HG02840 (cell line): ENCODE measurements around the gene CCNH.

ENCODE experiments used
- ATAC-seq: cut with Tn5 transposase; IDR thresholded peaks from one replicate; pipeline ENCODE4 v1.9.1; 2021; ENCODE audit warnings: mild to moderate bottlenecking, moderate library complexity, moderate number of reproducible peaks; ENCODE audit not compliant: unreplicated experiment, low FRiP score

The CCNH gene

DNA sequence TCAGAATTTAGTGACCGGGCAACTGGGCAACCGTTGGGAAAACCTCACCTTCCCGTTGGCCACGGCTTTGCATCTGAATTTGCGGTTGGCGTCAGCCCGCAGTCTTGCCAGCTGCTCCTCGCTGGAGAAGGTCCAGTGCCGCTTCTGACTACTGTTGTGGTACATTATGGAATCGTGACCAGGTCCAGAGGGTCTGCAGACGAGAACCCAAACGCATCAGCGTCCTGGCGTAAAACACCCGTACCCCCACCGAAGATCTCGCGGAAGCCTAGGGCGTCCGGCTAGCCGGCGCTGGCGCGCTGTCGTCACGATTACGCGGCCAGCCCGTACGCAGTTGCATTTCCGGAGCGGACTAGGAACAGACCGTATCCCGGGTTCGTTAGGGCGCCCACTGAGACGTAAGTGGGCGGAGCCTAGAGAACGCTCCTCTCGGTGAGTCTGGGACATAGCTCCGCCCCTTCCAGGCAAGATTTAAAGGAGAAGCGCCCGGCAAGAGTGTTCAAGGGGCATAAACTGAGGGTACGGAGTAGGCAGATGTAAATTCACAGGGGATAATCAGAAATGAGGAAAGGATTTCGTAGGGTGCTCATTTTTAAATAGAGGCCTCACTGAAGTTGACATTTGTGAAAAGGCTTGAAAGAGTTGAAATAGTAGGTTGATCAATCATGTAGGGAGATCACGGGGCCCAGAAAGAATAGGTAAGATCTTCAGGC is at the start of gene CCNH:
Gene CCNH (minus strand): TSS at position 301 of the 713 bp plus-strand sequence. CDS start 136 bp downstream, at position 165.
- peak; percentile 99 for ATAC-seq

GRCh38 chr5:87457706-87458105 is 45.0 kb upstream of the CCNH start:
- ATAC-seq = no peak

DNA sequence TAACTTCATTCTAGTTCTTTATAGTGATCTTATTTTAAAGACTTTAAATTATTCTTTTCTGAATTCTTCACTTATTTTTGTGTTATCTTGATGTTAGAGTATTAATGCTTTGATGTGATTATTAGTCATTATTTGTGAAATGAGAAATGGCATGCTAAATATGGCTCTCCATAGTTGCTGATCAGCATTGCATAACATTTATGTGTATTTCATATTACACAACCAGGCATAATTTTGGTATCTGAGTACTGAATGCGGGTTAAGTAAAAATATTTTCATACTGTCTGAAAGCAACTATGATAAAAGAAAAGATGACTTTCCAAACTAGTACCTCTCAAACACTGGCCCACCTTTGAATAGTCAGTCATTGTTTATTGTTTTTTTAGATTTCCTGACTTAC is 41.1 kb upstream of the CCNH start:
- ATAC-seq = no peak

DNA sequence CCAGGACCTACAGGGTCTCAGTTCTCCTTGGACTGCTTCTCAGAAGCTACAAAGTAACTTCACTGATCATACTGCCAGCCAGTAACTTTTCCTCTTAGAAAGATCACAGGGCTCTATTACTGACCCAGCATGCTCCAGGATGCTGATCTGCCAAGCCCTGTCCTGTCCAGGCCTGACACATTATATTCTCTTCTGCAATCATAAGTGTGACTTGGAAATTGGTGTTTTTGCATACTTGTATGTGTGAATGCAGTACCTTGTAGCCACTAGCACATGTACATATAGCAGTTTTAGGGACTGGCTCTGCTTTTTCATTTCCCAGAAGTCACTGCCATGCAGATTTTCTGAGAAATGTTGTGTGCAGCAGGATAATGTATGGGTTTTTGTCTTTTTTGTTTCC is 40.1 kb upstream of the CCNH start:
- no peak for ATAC-seq

GRCh38 chr5:87442419-87442818 is 29.7 kb upstream of the CCNH start:
- ATAC-seq = no peak

- no peak for ATAC-seq
These were observed 25.5 kb upstream of the CCNH start for GRCh38 chr5:87438231-87438630.

GRCh38 chr5:87437724-87438123 is 25.0 kb upstream of the CCNH start:
- no peak for ATAC-seq

DNA sequence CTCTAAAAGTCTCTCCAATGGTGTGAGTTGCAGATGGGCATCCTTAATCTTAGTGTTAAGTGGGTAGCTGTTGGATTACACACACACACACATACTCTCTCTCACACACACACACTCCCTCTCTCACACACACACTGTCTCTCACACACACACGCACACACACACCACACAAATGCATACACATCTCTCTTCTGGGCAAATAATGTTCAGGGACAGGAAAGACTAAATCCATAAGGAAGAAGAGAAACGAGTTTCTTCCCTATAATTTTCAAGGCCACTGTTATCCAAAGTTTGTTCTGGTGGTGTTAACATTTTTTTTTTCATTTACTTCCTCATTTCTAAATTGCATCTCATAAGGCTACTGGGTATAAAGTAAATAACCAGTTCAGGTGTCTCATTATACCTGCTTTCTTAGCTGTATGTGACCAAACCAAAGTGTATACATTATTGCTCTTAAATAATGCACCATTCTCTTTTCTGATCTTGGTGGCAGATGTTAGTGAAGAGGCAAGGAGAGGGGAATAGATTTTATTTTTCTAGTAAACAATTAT is 22.5 kb upstream of the CCNH start:
- no peak for ATAC-seq

GRCh38 chr5:87434461-87434860 is 21.7 kb upstream of the CCNH start:
- ATAC-seq = no peak

GRCh38 chr5:87433945-87434344 is 21.2 kb upstream of the CCNH start:
- no peak for ATAC-seq

GRCh38 chr5:87432460-87432859 is 19.7 kb upstream of the CCNH start:
- ATAC-seq = no peak

DNA sequence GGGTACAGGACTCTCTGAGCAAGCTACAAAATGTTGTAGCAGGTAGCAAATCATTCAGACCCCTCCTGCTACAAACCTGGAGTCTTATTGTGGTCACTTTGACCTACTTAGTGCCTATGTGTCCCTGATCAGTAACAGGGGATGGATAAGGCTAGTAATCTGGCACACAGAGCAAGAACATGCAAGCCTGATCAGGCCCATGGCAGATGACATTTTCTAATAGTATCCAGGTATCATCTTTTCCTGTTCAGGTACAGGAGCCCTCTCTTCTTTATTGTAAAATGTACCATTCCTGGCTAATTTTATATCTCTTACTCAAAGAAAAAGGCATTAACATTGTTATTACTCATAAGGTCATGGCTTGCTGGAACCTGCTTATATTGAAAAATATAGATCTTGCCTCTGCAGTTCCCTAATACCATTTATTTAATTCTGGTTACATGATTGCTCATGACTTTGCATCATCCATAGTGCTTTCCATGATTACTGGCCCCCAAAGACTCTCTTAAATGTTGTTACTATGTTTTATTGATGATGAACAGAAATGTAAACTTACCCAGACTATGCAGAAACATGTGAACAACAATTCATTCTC is 18.2 kb upstream of the CCNH start:
- no peak for ATAC-seq

- ATAC-seq = no peak
These were observed 11.0 kb upstream of the CCNH start for GRCh38 chr5:87423755-87424154.

DNA sequence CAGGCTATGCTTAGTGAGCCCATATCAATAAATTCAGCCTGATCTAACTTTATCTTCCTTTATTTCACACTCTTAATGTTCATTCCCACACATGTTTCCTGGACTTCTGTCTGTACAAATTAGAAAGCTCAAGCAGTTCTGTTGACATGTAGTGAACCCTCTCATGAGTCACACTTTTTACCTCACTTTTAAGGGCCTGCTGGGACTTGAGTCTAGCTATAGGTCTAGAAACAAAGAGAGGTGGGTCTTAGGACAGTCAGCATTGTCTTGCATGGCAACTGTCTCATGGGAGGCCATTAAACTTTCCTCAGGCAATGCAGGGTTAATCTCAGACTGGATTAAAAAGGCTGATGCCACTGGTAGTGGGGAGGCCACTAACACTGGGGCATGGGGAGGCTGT is 8.6 kb upstream of the CCNH start:
- no peak for ATAC-seq

DNA sequence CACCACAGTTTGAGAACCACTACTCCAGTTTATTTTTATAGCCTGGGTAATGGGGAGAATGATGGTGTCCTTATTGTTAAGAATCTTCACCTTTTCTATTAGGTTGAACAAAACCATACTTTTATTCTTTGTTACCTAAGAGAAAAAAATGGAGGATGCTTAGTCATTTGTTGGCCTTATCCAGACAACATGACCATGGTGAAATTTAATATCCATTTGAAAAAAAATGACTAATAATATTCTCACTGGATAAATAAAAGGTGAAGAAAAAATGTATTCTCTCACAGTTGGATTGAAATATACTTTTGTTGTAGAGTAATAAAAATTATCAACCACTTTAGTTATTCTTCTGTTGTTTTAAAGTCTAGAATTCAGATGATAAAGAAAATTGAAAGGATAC is 5.8 kb upstream of the CCNH start:
- ATAC-seq = no peak

GRCh38 chr5:87413343-87413645 is 564 bp upstream of the CCNH start:
- no peak for ATAC-seq

DNA sequence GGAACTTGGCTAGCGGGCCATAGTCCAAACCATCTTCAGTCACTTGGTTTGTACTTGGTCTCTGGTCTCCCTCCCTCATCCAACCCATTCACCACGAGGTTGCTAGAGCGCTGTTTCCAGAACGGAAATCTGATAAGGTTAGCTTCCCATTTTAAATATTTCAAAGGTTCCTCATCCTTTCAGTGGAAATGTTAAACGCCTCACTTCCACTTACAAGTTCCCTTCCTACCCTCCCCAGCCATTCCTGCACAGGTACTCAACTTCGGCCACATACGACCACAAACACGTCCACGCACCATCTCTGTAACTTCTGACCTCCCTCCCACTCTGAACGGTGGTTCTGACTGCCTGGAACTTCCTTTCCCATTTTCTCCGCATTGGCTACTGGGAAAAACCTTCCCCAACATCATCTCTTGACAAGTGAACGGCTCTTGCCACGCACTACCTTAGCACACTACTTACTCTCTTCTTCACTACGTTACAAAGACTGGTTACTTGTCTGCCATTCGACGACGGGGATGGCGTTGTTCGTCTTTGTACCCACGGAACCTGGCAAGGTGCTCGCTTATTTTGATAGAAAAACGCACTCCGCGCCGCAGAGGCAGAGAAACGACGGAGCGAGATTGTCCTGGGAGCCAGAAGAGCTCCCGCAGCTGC is 629 bp downstream of the CCNH start:
- peak; percentile 16 for ATAC-seq

DNA sequence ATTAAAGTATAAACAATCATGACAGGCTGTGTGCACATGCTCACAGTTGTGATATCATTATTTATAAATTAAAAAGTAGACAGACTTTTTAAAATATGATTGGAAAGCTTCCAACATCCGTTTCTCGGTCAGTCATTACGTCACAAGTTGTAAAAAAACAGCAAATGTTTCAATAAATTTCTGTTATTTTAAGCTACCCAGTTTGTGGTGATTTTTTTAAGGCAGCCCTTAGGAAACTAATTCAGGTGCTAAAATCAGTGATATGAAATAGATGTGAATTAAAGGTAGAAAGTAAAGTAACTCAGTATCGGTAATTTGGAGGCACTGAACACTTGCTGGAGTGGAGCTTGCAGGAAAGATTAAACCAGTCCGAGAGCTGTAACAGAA is 1.2 kb downstream of the CCNH start:
- no peak for ATAC-seq

DNA sequence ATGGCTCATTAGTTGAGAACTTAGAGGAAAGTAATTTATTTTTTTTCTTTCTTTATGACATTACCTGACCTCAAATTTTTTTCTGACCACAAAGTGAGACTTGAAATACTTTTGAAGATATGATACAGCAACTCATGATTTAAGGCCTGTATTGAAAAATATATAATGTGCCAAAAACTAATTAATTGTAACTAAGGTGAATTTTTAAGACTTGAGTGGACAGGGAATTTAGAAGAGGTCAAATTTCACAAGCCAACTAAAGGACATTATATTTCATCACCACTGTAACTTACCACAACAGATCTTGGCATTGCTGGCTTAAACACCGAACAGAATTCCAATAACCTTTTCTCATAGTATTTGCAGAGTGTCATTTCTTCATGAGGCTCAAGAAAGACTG is 1.8 kb downstream of the CCNH start:
- no peak for ATAC-seq

GRCh38 chr5:87408204-87408603 is 4.5 kb downstream of the CCNH start:
- ATAC-seq = no peak

DNA sequence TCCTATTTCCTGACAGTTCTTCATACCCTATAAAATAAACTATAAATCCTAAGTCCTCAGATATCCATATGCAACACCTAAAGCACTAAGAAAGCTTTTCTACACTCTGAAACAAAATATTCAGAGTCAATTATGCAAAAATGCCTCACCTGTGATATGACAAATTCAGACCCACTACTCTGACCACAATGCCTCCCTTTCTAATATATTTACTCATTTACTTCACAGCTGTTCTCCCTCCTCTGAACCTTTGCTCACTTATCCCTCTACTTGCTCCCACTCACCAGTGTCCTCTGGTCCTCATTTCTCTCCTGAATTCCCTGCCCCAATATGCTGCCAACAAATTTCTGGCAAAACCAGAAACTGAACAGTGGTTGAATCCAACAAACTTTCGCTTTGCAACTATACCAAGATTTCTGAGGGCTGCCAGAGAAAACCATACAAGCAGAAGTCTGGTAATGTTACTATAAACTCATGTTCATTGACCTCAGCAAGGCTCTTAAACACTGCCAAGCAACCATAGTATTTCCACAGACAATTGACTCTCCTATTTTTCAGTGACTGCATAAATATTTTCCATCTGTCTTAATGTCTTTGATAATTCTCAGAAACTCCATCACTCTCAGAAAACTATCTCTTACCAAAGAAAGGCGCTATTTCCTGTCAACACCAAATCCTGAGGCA is 7.1 kb downstream of the CCNH start:
- no peak for ATAC-seq
